GM18498 (cell line): Measurements from ENCODE around the gene GARNL3.

Source experiments
- ATAC-seq: cut with Tn5 transposase; IDR thresholded peaks from one replicate; pipeline ENCODE4 v1.9.1; 2021; ENCODE audit warnings: mild to moderate bottlenecking, moderate library complexity; ENCODE audit not compliant: unreplicated experiment

Gene GARNL3

DNA sequence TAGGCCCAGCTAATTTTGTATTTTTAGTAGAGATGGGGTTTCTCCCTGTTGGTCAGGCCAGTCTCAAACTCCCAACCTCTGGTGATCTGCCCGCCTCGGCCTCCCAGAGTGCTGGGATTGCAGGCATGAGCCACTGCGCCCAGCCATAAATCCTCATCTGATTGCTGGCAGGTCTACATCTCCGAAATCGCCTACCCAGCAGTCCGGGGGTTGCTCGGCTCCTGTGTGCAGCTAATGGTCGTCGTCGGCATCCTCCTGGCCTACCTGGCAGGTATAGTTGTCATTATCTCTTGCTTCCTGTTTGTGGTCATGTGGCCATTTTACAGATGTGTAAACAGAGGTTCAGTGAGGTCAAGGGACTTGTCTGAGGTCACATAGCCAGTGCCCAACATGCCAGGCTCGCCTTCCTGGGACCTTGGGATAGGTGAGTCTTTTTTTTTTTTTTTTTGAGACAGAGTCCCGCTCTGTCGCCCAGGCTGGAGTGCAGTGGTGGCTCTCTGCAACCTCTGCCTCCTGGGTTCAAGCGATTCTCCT is 135.2 kb downstream of the GARNL3 start:
- no peak for ATAC-seq

DNA sequence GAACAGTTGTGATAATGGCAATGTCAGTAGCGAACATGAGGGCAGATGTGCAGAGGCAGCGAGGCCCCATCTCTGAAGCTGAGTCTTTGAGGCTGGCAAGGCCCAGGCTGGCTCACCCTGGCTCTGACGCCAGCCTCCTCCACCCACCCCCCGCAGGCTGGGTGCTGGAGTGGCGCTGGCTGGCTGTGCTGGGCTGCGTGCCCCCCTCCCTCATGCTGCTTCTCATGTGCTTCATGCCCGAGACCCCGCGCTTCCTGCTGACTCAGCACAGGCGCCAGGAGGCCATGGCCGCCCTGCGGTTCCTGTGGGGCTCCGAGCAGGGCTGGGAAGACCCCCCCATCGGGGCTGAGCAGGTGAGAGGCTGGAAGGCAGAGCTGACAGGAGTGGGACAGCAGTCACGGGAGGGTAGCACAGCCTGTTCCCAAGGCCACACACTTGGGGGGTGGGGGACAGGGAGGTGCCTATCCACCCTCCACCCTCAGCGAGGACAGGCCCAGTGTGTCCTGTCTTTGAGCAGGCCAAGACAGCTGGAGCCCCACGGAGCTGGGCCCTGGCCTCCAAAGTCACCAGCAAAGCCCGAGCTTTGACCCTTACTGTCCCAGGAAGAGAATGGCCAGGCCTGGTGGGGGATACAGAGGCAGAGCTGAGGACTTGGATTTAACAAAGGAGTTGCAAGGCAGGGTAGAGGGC is 138.0 kb downstream of the GARNL3 start:
- ATAC-seq, result no peak

DNA sequence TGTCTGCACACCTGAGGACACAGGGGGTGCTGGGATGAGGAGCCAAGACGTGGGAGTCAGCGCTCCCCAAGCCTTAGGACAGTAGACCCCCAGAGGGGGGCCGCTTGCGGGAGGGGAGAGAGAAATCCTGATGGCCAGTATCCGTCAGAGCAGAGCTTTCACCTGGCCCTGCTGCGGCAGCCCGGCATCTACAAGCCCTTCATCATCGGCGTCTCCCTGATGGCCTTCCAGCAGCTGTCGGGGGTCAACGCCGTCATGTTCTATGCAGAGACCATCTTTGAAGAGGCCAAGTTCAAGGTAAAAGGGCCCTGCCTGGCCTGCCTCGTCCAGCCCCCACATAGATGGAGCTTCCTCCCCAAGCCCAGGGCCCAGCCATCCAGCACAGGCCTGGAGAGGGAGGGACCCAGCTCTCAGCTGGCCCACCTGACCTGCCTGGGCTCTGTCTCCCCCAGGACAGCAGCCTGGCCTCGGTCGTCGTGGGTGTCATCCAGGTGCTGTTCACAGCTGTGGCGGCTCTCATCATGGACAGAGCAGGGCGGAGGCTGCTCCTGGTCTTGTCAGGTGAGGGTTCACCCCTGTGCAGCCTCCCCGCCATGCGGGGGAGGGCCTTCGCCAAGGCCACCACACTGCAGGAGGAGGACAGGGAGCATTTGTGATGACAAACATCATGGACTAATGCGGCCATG is 139.1 kb downstream of the GARNL3 start:
- no peak for ATAC-seq

- no peak for ATAC-seq
Measured at GRCh38 chr9:127404631-127405030, 140.1 kb downstream of the GARNL3 start.

GRCh38 chr9:127405344-127406125 is 141.0 kb downstream of the GARNL3 start:
- ATAC-seq, result no peak

DNA sequence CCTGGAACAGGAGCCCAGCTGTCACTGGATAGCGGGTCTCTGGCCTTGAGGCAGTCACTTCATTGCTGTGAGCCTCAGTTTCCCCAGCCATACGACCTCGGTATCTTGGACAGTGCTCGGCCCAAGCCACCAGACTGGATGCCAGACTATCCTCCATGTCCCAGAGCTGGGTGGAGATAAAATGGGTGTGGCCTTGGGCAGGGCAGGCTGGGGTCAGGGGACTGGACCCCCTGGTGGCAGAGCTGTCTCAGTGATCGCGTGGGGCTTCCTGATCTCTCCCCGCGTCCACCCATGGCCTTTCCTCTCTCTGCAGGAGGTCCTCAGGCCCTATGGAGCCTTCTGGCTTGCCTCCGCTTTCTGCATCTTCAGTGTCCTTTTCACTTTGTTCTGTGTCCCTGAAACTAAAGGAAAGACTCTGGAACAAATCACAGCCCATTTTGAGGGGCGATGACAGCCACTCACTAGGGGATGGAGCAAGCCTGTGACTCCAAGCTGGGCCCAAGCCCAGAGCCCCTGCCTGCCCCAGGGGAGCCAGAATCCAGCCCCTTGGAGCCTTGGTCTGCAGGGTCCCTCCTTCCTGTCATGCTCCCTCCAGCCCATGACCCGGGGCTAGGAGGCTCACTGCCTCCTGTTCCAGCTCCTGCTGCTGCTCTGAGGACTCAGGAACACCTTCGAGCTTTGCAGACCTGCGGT is 142.4 kb downstream of the GARNL3 start:
- no peak for ATAC-seq

- no peak for ATAC-seq
Measured at GRCh38 chr9:127407492-127407843, 142.9 kb downstream of the GARNL3 start.

- no peak for ATAC-seq
Measured at GRCh38 chr9:127411122-127411521, 146.5 kb downstream of the GARNL3 start.

- ATAC-seq, result no peak
Measured at GRCh38 chr9:127415141-127415540, 150.6 kb downstream of the GARNL3 start.

GRCh38 chr9:127415657-127416056 is 151.1 kb downstream of the GARNL3 start:
- no peak for ATAC-seq

DNA sequence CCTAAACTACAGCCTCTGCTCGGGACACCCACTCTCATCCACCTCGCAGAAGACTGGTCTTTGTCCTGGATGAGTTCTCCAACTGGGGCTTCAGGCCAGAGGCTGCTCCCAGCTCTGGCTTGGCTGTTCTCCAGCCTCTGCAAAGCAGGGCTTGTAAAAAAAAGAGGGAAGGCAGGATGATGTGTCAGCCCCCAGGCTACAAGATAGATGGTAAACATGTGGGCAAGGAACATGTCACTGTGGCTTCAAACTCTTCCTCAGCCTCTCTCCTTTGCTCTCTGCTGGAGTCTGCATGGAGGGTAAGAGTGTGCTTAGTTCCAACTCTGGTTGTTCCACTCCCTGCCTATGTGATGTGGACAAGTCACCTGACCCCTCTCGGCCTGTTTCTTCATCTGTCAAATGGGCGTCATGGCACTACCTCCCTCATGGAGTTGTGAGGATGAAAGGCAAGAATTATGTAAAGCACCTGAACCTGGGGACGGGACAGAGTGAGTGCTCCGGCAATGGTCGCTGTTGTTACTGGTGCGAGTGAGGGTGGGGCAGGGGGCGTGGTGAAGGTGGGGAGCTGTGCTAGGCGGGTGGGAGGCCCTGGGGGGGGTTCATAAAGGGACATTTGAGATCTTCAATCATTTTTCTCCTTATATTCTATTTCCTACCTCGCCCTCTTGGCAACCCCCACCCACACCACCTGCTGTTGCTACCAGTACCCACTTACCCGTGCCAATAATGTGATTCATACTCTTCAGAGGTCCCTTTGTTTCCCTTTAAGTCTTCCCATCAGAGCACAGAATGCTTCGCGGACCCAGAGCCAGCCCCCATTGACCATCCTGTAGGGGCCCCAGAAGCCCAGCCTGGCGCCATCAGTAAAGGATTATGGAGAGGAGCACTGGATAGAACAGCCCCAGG is 152.8 kb downstream of the GARNL3 start:
- ATAC-seq, result no peak

DNA sequence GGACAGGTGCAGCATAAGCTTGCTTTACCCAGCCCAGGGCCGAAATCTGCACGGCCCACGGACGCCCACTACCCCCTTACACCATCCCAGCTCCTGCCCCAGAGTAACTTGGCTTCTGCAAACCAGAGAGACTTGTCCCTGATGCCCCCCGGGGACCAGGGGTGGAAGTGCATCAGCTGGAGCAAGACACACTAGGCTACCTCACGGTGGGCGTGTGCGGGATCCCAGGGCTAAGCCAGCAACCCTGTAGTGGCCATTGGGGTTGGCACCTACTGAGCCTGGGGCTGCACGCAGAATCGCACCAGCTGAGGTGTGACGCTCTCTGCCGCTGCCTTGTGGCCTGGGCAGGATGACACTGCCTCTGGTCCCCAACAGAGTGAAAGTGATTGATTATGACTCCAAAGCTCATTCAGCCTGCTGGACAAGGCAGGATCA is 153.5 kb downstream of the GARNL3 start:
- no peak for ATAC-seq

GRCh38 chr9:127419348-127419747 is 154.8 kb downstream of the GARNL3 start:
- no peak for ATAC-seq

- no peak for ATAC-seq
Measured at GRCh38 chr9:127421057-127421456, 156.5 kb downstream of the GARNL3 start.

- ATAC-seq, result no peak
Measured at GRCh38 chr9:127422133-127422782, 157.7 kb downstream of the GARNL3 start.

GRCh38 chr9:127422787-127423186 is 158.2 kb downstream of the GARNL3 start:
- no peak for ATAC-seq

GRCh38 chr9:127423476-127423933 is 158.9 kb downstream of the GARNL3 start:
- ATAC-seq, result no peak

- ATAC-seq, result peak; percentile 86
Measured at GRCh38 chr9:127423934-127424675, 159.5 kb downstream of the GARNL3 start, which contains the start of gene ZNF79. Gene ZNF79, plus strand, starts transcription at chr9:127424382. Its CDS starts 406 bp downstream, at chr9:127424788.

DNA sequence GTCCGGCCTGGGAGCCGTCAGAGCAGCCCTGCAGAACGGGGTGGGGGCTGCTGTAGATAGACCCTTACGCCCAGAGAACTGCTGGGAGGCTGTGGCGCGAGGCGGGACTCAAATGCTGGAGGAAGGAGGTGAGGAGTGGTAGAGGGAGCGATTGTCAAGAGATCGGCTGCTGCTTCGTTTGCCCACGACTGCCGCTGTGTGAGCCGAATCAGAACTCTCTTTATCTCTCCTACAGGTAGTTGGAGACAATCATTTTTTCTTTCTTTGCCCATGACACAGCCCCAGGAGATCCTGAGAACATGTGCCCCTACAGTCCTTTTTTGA is 160.1 kb downstream of the GARNL3 start:
- peak; percentile 28 for ATAC-seq
